AG04449 (cell line): ENCODE measurements around the gene NAT14.

ENCODE experiments used
- CTCF ChIA-PET: fragments of 350-600 bp; formaldehyde crosslinking; extraction: SDS; loops from one replicate; lab custom pipeline; 2021; ENCODE audit warnings: antibody characterized with exemption; lab: Yijun Ruan, JAX
- POLR2A ChIA-PET: fragments of 400-600, 350-600 bp; formaldehyde crosslinking; extraction: SDS; loops from one replicate; lab custom pipeline; 2020; ENCODE audit warnings: antibody characterized with exemption, inconsistent platforms; lab: Yijun Ruan, JAX
- DNase-seq: peaks from one replicate; pipeline ENCODE4 v3.0.0-alpha.2; 2010; ENCODE audit warnings: low read depth, low spot score
- H3K4me3 ChIP-seq: 2 replicates; pipeline ENCODE4 v1.5.1; 2011; ENCODE audit warnings: low read depth, mild to moderate bottlenecking, control low read depth, low read length
- TF ChIP-seq, protein P1 (sequence below): IDR thresholded peaks from one replicate; pipeline ENCODE4 v1.5.1; 2011; ENCODE audit warnings: mild to moderate bottlenecking, moderate library complexity, low read length, control low read depth, inconsistent platforms; ENCODE audit not compliant: insufficient read depth; ENCODE audit errors: missing control alignments

Gene NAT14

DNA sequence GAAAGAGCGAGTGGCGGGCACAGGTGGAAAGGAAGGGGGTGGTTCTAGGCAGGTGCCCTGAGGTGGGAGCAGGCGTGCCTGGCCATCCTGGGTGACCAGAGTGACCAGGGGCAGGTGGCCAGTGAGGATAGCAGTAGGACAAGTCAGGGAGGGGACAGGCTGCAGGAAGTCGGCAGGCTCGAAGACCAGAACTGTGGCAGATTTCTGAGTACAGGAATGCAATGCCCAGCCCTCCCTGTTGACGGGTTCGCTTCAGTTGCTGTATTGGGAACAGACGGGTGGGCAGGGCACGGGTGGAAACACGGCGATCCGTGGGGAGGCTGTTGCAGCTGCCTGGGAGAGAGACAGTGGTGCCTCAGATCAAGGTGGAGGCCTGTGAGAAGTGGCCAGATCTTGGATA is 6.6 kb upstream of the NAT14 start:
- DNase-seq: no peak
- ChIA-PET CTCF (interaction anchor here (1.4 to 5.9 kb wide), 2 partner anchors 11 to 12 kb away, joined by 3 to 90 read pairs; no protein-coding TSS in a partner anchor), POLR2A (interaction anchor here (0.6 to 3.2 kb wide), 2 partner anchors 8 to 37 kb away, joined by 3 to 44 read pairs; partner anchors contain the start of genes NAT14 and SSC5D)
- TF ChIP-seq, protein P1, sequence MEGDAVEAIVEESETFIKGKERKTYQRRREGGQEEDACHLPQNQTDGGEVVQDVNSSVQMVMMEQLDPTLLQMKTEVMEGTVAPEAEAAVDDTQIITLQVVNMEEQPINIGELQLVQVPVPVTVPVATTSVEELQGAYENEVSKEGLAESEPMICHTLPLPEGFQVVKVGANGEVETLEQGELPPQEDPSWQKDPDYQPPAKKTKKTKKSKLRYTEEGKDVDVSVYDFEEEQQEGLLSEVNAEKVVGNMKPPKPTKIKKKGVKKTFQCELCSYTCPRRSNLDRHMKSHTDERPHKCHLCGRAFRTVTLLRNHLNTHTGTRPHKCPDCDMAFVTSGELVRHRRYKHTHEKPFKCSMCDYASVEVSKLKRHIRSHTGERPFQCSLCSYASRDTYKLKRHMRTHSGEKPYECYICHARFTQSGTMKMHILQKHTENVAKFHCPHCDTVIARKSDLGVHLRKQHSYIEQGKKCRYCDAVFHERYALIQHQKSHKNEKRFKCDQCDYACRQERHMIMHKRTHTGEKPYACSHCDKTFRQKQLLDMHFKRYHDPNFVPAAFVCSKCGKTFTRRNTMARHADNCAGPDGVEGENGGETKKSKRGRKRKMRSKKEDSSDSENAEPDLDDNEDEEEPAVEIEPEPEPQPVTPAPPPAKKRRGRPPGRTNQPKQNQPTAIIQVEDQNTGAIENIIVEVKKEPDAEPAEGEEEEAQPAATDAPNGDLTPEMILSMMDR: no peak
- H3K4me3 ChIP-seq: no peak overlapping the region

DNA sequence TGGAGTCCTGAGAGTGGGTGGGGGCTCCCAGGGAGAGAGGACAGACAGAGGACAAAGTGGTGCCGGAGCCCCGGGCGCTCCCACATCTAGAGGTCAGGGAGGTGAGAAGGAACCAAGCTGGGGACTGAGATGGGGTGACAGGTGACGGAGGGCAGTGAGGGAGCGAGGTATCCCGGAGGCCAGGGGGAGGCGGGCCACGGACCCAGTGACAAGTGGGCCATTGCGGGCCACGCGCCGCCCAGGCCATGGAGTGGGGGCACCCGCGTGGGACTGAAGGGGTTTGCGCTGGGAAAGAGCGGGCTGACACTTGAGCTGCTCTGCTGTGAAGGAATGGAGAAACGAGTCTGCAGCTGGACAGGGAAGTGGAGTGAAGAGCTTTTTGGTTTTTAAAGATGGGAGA is 5.9 kb upstream of the NAT14 start:
- ChIA-PET CTCF (interaction anchor here (1.4 to 5.9 kb wide), 3 partner anchors 12 to 25 kb away, joined by 3 to 90 read pairs (median 6); no protein-coding TSS in a partner anchor), POLR2A (interaction anchor here (0.6 to 3.2 kb wide), 2 partner anchors 8 to 36 kb away, joined by 3 to 44 read pairs; partner anchors contain the start of genes NAT14 and SSC5D)
- no peak for DNase-seq
- TF ChIP-seq, protein P1: no peak
- H3K4me3 ChIP-seq: no peak overlapping the region

DNA sequence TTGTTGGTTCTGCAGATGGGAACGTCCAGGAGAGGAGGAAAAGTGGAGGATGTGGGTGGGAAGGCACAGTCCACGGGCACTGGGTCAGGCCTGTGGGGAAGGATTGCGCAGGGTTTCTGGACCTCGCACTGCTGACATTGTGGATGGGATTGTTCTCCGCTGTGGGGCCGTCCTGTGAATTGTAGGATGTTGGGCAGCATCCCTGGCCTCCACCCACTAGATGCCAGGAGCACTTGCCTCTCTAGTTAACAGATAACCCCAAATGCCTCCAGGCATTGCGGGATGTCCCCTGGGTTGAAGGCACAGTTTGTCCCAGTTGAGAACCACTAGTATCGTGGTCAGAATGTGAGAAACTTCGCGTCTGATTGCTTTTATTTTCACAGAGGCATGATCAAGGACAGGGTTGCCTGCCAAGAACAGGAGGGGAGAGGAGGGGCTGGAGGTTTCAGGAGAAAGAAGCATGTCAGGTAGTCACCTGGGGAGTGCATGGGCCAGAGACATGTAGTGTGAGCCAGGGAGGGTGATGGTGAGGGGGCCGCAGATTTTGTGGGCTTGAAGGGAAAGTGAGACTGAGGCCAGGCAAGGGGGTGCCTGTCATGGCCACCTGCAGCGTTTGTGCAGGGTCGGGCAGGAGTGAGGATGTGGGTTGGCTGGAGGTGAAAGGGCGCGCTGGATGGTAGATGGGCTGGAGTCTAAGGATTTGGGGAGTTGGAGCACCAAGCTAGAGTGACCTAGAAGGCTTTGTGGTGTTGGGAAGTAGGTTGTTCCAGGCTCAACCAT is 5.3 kb upstream of the NAT14 start:
- H3K4me3 ChIP-seq: no peak overlapping the region
- no peak for DNase-seq
- ChIA-PET POLR2A (no interaction called here), CTCF (interaction anchor here (1.4 to 5.9 kb wide), 3 partner anchors 11 to 24 kb away, joined by 3 to 90 read pairs (median 6); no protein-coding TSS in a partner anchor)
- TF ChIP-seq, protein P1: no peak

DNA sequence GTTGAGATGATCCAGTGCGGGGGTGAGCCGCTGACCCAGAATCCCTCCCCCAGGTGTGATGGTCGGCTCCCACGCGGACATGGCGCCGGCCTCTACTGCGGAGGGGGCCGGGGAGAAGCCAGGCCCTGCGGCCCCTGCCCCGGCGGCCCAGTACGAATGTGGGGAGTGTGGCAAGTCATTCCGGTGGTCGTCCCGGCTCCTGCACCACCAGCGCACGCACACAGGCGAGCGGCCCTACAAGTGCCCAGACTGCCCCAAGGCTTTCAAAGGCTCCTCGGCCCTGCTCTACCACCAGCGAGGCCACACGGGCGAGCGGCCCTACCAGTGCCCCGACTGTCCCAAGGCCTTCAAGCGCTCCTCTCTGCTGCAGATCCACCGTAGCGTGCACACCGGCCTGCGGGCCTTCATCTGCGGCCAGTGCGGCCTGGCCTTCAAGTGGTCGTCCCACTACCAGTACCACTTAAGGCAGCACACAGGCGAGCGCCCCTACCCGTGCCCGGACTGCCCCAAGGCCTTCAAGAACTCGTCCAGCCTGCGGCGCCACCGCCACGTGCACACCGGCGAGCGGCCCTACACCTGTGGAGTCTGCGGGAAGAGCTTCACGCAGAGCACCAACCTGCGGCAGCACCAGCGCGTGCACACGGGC is 3.7 kb upstream of the NAT14 start:
- ChIA-PET POLR2A (no interaction called here), CTCF (interaction anchor here (1.3 kb wide), 1 partner anchor 23 kb away, joined by 6 read pairs; no protein-coding TSS in a partner anchor)
- H3K4me3 ChIP-seq: no peak overlapping the region
- no peak for DNase-seq
- TF ChIP-seq, protein P1: no peak

DNA sequence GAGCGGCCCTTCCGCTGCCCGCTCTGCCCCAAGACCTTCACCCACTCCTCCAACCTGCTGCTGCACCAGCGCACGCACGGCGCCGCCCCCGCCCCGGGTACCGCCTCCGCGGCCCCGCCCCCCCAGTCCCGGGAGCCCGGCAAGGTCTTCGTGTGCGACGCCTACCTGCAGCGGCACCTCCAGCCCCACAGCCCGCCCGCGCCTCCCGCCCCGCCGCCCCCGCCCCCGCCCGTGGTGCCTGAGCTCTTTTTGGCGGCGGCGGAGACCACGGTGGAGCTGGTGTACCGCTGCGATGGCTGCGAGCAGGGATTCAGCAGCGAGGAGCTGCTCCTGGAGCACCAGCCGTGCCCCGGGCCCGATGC is 3.2 kb upstream of the NAT14 start:
- no peak overlapping the region for H3K4me3 ChIP-seq
- POLR2A ChIA-PET: no interaction called here
- TF ChIP-seq, protein P1: no peak
- no peak for DNase-seq
- CTCF ChIA-PET: interaction anchor here (1.3 kb wide), 1 partner anchor 23 kb away, joined by 6 read pairs; no protein-coding TSS in a partner anchor
